HG02763 (cell line): Measurements from ENCODE around the gene CCDC183.
"Not testable (repeated sequence)": the region's sequence is repeated elsewhere in the genome, so short reads cannot be mapped to it uniquely, and the experiment has no call there.

Experiments
- ATAC-seq: cut with Tn5 transposase; IDR thresholded peaks from one replicate; pipeline ENCODE4 v1.9.1; 2021; ENCODE audit warnings: mild to moderate bottlenecking, moderate library complexity; ENCODE audit not compliant: unreplicated experiment

The CCDC183 gene

DNA sequence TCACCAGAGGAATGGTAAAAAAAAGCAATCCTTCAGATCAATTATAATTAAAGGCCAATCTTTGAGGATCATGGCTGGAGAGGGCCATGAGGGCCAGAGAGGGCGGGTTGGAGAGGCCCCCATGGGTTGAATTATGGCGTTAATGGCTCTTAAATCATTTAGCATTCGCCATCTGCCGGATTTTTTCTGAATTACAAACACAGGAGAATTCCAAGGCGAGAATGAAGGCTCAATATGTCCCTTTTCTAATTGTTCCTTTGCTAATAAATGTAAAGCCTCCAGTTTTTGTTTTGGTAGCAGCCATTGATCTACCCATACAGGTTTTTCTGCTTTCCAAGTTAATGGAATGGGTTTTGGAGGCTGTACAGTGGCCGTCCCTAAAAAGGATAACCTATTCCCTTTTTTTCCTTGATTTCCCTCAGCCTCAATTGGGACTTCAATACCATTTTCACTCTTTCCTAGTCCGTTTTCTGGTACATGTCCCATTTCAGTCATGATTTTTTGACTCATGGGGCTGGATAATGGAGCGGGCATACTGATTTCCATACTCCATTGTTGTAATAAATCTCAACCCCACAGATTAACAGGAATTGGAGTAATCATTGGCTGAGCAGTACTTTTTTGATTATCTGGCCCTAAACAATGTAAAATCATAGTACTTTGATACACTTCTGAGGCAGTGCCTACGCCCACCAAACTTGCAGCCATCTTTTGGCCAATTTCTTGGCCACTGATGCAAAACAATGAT is 11.7 kb upstream of the CCDC183 start:
- no peak for ATAC-seq

DNA sequence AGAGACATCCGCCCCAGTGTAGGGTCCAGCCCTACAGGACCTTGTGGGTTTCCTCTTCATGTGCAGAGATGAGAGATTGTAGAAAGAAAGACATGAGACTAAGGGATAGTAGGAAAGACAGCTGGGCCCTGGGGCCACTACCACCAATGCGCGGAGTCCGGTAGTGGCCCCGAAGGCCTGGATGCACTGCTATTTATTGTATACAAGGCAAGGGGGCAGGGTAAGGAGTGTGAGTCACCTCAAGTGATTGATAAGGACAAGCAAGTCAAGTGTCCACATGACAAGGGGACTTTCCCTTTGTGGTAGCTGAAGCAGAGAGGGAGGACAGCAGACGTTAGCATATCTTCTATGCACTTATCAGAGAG is 11.2 kb upstream of the CCDC183 start:
- no peak for ATAC-seq

- not testable (repeated sequence) for ATAC-seq
Measured at GRCh38 chr9:136785565-136786355, 10.4 kb upstream of the CCDC183 start.

DNA sequence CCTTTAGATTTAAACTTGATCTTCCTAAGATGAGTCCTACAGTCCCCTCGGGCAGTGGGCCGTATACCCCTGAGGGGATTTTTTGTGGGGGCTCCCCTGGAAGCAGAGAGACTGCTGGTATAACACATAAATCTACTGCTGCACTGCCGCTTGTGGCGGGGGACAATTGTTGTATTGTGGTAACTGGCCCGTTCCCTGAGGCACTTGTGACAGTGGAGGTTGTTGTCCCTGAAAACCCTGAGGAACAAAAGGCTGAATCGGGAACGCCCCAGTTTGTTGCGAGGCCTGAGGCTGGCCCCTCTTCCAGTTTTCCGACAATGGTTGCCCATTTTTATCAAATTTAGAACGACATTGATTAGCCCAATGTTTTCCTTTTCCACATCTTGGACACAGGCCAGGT is 9.7 kb upstream of the CCDC183 start:
- ATAC-seq = no peak

DNA sequence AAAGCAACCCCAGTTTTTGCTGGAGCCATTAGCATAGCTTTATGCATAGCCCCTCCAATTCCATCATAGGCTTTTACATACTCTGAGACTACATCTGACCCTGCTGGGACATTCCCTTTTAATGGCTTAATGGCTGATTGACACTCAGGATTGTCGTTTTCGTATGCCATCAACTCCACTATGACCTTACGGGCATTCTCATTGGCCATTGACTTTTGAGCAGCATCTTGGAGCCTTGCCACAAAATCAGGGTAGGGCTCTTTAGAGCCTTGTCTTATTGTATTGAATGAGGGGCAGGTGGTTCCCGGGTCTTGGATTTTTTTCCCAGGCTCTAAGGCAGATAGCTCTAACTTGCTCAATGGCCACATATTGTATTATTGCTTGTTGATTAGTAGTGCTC is 9.2 kb upstream of the CCDC183 start:
- ATAC-seq = not testable (repeated sequence)

- no peak for ATAC-seq
Measured at GRCh38 chr9:136787690-136788400, 8.3 kb upstream of the CCDC183 start.

DNA sequence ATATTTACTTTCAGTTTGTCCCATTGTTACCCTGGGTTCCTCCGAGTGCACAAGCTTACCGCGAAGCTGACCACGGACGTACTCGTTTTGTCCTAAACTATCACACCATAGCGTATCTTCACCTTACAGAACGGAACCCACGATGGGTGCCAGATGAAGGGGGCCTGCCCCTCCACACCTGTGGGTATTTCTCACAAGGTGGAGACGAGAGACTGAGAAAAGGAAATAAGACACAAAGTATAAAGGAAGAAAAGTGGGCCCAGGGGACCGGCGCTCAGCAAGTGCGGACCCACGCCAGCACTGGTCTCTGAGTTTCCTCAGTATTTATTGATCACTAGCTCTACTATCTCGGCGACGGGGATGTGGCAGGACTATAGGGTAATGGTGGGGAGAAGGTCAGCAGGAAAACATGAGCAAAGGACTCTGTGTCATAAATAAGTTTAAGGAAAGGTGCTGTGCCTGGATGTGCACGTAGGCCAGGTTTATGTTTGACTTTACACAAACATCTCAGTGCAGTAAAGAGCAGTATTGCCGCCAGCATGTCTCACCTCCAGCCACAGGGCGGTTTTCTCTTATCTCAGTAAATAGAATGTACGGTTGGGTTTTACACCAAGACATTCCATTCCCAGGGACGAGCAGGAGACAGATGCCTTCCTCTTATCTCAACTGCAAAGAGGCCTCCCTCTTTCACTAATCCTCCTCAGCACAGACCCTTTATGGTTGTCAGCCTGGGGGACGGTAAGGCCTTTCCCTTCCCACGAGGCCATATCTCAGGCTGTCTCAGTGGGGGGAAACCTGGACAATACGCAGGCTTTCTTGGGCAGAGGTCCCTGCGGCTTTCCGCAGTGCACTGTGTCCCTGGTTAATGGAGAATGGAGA is 7.3 kb upstream of the CCDC183 start:
- ATAC-seq = not testable (repeated sequence)

GRCh38 chr9:136789523-136789937 is 6.6 kb upstream of the CCDC183 start:
- ATAC-seq = no peak

DNA sequence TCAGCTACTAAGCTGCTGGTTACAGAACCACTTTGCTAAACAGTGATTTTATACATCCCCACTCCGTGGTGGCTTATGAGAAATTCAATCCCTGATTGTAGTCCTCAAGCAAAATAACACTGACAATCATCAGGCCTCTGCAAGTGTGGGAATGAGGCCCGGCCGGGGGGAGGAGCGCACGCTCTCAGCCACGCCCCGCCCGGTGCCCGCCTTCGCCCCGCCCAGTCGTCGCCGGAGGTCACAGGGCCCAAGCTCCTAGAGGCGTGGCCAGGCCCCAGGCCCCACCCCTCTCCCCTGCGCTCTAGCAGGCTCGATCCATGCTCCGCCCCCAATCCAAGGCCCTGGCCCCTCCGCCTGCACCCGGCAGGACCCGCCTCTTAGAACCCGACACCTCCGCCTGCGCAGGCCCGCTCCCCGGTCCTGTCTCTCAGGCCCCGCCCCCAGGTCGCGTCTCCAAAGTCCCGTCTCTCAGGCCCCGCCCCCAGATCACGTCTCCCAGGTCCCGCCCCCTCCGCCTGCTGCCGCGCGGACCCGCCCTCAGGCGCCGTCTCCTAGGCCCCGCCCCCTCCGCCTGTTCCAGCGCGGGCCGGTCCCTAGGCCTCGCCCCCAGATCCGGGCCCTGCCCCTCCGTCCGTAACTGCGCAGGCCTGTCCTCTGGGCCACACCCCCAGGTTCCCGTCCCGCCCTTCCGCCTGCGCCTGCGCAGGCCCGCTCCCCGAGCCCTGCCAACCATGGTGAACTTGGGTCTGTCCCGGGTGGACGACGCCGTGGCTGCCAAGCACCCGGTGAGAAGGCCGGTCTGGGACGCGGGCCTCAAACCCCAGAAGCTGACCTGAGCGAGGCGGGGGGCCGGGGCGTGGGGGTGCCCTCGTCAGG is 5.3 kb upstream of the CCDC183 start, which contains the start of gene TMEM141:
Gene TMEM141, plus strand, starts transcription at position 705 of the 876 bp plus-strand sequence. Its CDS starts 27 bp downstream, at position 732.
- peak; percentile 82 for ATAC-seq

GRCh38 chr9:136791516-136792276 is 4.4 kb upstream of the CCDC183 start:
- no peak for ATAC-seq

GRCh38 chr9:136792321-136793085 is 3.6 kb upstream of the CCDC183 start:
- no peak for ATAC-seq

DNA sequence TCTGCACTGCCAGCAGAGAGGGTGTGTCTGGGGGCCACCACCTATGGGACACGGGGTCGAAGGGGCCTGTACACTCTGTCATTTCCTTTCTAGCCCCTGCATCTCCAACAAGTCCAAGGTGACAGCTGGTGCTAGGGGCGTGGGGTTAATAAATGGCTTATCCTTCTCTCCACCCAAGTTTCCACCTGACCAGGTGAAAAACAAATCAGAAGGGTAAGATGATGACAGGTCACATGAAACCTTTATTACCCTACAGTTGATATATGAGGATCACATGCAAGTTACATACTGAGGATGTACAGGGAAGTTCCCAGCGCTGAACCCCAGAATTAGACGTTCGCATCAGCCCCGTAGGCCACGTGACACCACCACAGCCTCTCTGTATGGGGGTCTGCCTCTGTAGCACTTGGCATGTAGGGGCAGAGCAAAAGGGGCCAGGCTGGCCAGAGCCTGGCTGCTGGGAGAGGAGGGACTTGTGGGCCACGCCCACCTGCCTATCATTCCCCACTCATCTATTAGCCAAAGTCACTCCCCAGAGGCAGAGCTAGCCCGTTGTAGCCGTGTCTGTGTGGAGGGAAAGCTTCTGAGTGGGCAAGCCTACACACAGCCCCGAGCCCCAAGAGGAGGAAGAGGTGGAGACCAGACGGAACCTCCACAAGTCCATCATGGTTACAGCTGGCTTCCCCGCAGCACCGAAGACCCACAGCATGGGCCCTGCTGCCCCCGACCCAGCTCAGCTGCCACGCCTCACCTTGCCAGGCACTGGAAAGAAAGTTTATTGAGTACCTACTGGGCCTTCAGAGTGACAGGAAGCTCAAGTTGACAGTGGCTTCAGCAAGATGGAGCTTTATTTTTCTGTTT is 2.8 kb upstream of the CCDC183 start:
- ATAC-seq = no peak

- ATAC-seq = no peak
Measured at GRCh38 chr9:136794281-136794999, 1.7 kb upstream of the CCDC183 start.

DNA sequence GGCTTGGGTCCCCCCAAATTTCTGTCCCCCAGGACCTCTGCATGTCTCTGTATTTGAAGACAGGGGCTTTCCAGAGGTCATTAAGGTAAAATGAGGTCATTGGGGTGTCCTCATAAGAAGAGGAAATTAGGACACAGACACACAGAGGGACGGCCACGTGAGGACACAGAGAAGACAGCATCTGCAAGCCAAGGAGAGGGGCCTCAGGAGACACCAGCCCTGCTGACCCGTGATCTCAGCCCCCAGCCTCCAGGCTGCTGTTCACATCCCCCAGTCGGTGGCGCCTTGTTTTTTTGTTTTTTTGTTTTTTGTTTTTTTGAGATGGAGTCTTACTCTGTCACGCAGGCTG is 1.2 kb upstream of the CCDC183 start:
- ATAC-seq = no peak

DNA sequence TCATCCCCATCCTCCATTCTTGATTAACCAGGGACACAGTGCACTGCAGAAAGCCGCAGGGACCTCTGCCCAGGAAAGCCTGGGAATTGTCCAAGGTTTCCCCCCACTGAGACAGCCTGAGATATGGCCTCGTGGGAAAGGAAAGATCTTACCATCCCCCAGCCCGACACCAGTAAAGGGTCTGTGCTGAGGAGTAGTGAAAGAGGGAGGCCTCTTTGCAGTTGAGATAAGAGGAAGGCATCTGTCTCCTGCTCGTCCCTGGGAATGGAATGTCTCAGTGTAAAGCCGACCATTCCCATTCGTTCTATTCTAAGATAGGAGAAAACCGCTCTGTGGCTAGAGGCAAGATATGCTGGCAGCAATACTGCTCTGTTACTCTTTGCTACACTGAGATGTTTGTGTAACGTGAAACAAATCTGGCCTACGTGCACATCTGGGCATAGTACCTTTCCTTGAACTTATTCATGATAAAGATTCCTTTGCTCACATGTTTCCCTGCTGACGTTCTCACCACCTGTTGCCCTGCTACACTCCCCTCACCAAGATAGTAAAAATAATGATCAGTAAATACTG is 723 bp downstream of the CCDC183 start:
- ATAC-seq = not testable (repeated sequence)

GRCh38 chr9:136798708-136799078 is 2.6 kb downstream of the CCDC183 start:
- ATAC-seq = no peak
